HEK293T (cell line): ENCODE results near the gene HPCAL1.

ENCODE experiments used
- ARNT ChIP-seq: fragments of 450-650 bp; IDR thresholded peaks from 2 replicates; pipeline ENCODE4 v1.6.1; 2017; ENCODE audit warnings: mild to moderate bottlenecking
- CTBP1 ChIP-seq: fragments of 450-650 bp; IDR thresholded peaks from 2 replicates; pipeline ENCODE4 v1.6.1; 2016; ENCODE audit warnings: borderline replicate concordance
- L3MBTL2 ChIP-seq: fragments of 450-650 bp; conservative IDR thresholded peaks from 2 replicates; pipeline ENCODE4 v1.6.1; 2016; ENCODE audit warnings: mild to moderate bottlenecking
- SP1 ChIP-seq: fragments of 450-650 bp; IDR thresholded peaks from 2 replicates; pipeline ENCODE4 v1.6.1; 2017
- ZNF384 ChIP-seq: fragments of 450-650 bp; IDR thresholded peaks from 2 replicates; pipeline ENCODE4 v1.6.1; 2016

- no peak for TF ChIP-seq ZNF384
- TF ChIP-seq ARNT, result no peak
- TF ChIP-seq SP1, result no peak
- no peak for TF ChIP-seq CTBP1
- TF ChIP-seq L3MBTL2, result no peak
Measured at GRCh38 chr2:10323535-10323934, 20.8 kb downstream of the HPCAL1 start.
